Glutamatergic neuron (in vitro differentiated cells): ENCODE measurements around the gene MALRD1. TPM values are rescaled to one million over a fixed set of nuclear protein-coding genes. Genes with fewer than 3 reads are reported as not detected.
"Not testable (repeated sequence)": the region's sequence is repeated elsewhere in the genome, so short reads cannot be mapped to it uniquely, and the experiment has no call there.

Experiments
- DNase-seq: peaks from one replicate; pipeline ENCODE4 v3.0.0; 2022
- H3K27ac Mint-ChIP-seq: one replicate; pipeline ENCODE4 v1.8.0; 2020; ENCODE audit warnings: mild to moderate bottlenecking, mixed read lengths, inconsistent platforms; ENCODE audit not compliant: unreplicated experiment
- H3K27me3 Mint-ChIP-seq: one replicate; pipeline ENCODE4 v1.8.0; 2020; ENCODE audit warnings: mild to moderate bottlenecking, moderate library complexity, mixed read lengths, inconsistent platforms; ENCODE audit not compliant: unreplicated experiment
- H3K36me3 Mint-ChIP-seq: one replicate; pipeline ENCODE4 v1.8.0; 2020; ENCODE audit warnings: mild to moderate bottlenecking, mixed read lengths, inconsistent platforms; ENCODE audit not compliant: unreplicated experiment
- H3K4me1 Mint-ChIP-seq: one replicate; pipeline ENCODE4 v1.8.0; 2020; ENCODE audit warnings: mild to moderate bottlenecking, low read depth, mixed read lengths, inconsistent platforms; ENCODE audit not compliant: unreplicated experiment
- H3K4me3 Mint-ChIP-seq: one replicate; pipeline ENCODE4 v1.8.0; 2020; ENCODE audit warnings: mild to moderate bottlenecking, mixed read lengths, inconsistent platforms; ENCODE audit not compliant: unreplicated experiment
- H3K9me3 Mint-ChIP-seq: one replicate; pipeline ENCODE4 v1.8.0; 2020; ENCODE audit warnings: mild to moderate bottlenecking, moderate library complexity, mixed read lengths, inconsistent platforms; ENCODE audit not compliant: unreplicated experiment
- CTCF ChIP-seq: fragments of 200-600 bp; sonication (generic); IDR thresholded peaks from one replicate; pipeline ENCODE4 v1.5.0; 2021; ENCODE audit not compliant: partially characterized antibody, unreplicated experiment
- total RNA-seq: library from RNA; stranded (reverse); fragmentation: NEBNext Ultra II Directional; extraction: Animal tissue kit (Norgen Biotek cat#: 25700); gene quantifications from one replicate; pipeline ENCODE4 v1.2.1, GENCODE V29; 2021; ENCODE audit not compliant: unreplicated experiment

Gene MALRD1
- total RNA-seq, 1 donor from 2014 or later: 0.27 TPM

GRCh38 chr10:19505320-19506312 is 457.0 kb downstream of the MALRD1 start:
- Mint-ChIP-seq H3K36me3 (no peaks in the 10 kb centered on the region), H3K27ac (no peak overlapping the region), H3K27me3 (no peaks in the 10 kb centered on the region), H3K9me3 (no peaks in the 10 kb centered on the region), H3K4me1 (no peaks in the 10 kb centered on the region), H3K4me3 (no peak overlapping the region)
- no peak for DNase-seq
- no peak for TF ChIP-seq CTCF

- DNase-seq, H3K36me3 Mint-ChIP-seq, H3K27me3 Mint-ChIP-seq, H3K27ac Mint-ChIP-seq, H3K4me3 Mint-ChIP-seq, H3K4me1 Mint-ChIP-seq, H3K9me3 Mint-ChIP-seq: not testable (repeated sequence)
These were observed 461.6 kb downstream of the MALRD1 start for GRCh38 chr10:19510005-19510732.

GRCh38 chr10:19518109-19518508 is 469.5 kb downstream of the MALRD1 start:
- no peak for DNase-seq
- TF ChIP-seq CTCF: no peak
- no peaks in the 10 kb centered on the region for H3K36me3 Mint-ChIP-seq
- H3K4me1 Mint-ChIP-seq: no peaks in the 10 kb centered on the region
- no peak overlapping the region for H3K27ac Mint-ChIP-seq
- H3K27me3 Mint-ChIP-seq: peaks cover under 1% of the 10 kb centered on the region
- no peaks in the 10 kb centered on the region for H3K9me3 Mint-ChIP-seq
- H3K4me3 Mint-ChIP-seq: no peak overlapping the region

GRCh38 chr10:19518632-19519031 is 470.0 kb downstream of the MALRD1 start:
- Mint-ChIP-seq H3K27ac (no peak overlapping the region), H3K4me1 (no peaks in the 10 kb centered on the region), H3K36me3 (no peaks in the 10 kb centered on the region), H3K4me3 (no peak overlapping the region), H3K27me3 (no peaks in the 10 kb centered on the region), H3K9me3 (no peaks in the 10 kb centered on the region)
- TF ChIP-seq CTCF: no peak
- no peak for DNase-seq

GRCh38 chr10:19531324-19531723 is 482.7 kb downstream of the MALRD1 start:
- no peaks in the 10 kb centered on the region for H3K9me3 Mint-ChIP-seq
- no peak for DNase-seq
- no peak overlapping the region for H3K4me3 Mint-ChIP-seq
- no peak for TF ChIP-seq CTCF
- H3K4me1 Mint-ChIP-seq: no peaks in the 10 kb centered on the region
- no peaks in the 10 kb centered on the region for H3K27me3 Mint-ChIP-seq
- no peak overlapping the region for H3K27ac Mint-ChIP-seq
- no peaks in the 10 kb centered on the region for H3K36me3 Mint-ChIP-seq
